Calu3 (cell line): ENCODE measurements around the gene MAML3. TPM values are rescaled to one million over a fixed set of nuclear protein-coding genes. Genes with fewer than 3 reads are reported as not detected.

Source experiments
- BruUV-seq: library from RNA; stranded (reverse); fragments of 400-500 nt; replicated peaks from 2 replicates; lab custom pipeline; 2021; lab: Mats Ljungman, UMichigan
- CTCF ChIA-PET: fragments of 300-600 bp; sonication (Branson Sonifier 250); formaldehyde crosslinking; loops from one replicate; lab custom pipeline; 2022; ENCODE audit warnings: antibody characterized with exemption; lab: Charles Lee
- DNase-seq: peaks from one replicate; pipeline ENCODE4 v3.0.0; 2022
- H3K27ac Mint-ChIP-seq: one replicate; pipeline ENCODE4 v1.8.0; 2022; ENCODE audit warnings: mixed read lengths; ENCODE audit not compliant: unreplicated experiment
- H3K27me3 Mint-ChIP-seq: one replicate; pipeline ENCODE4 v1.8.0; 2022; ENCODE audit warnings: mixed read lengths; ENCODE audit not compliant: unreplicated experiment
- H3K36me3 Mint-ChIP-seq: one replicate; pipeline ENCODE4 v1.8.0; 2022; ENCODE audit warnings: mild to moderate bottlenecking, moderate library complexity, mixed read lengths; ENCODE audit not compliant: insufficient read depth, unreplicated experiment
- H3K4me1 Mint-ChIP-seq: one replicate; pipeline ENCODE4 v1.8.0; 2022; ENCODE audit warnings: mild to moderate bottlenecking, low read depth, mixed read lengths; ENCODE audit not compliant: unreplicated experiment
- H3K4me3 Mint-ChIP-seq: one replicate; pipeline ENCODE4 v1.8.0; 2022; ENCODE audit warnings: mild to moderate bottlenecking, low read depth, moderate library complexity, mixed read lengths; ENCODE audit not compliant: unreplicated experiment
- H3K9me3 Mint-ChIP-seq: one replicate; pipeline ENCODE4 v1.8.0; 2022; ENCODE audit warnings: low read depth, mixed read lengths; ENCODE audit not compliant: unreplicated experiment
- CTCF ChIP-seq: fragments of 200-600 bp; IDR thresholded peaks from one replicate; pipeline ENCODE4 v1.8.0; 2022; ENCODE audit warnings: antibody characterized with exemption; ENCODE audit not compliant: unreplicated experiment
- intact Hi-C: fragments of 100-400 bp; cut with micrococcal nuclease; formaldehyde crosslinking; loops from one replicate; pipeline ENCODE4 v1.10.0; 2022; ENCODE audit not compliant: unreplicated experiment
- total RNA-seq: library from RNA; stranded (reverse); gene quantifications from 2 replicates; pipeline ENCODE4 v1.2.3, GENCODE V29; 2022

The MAML3 gene
- total RNA-seq, 1 experiment from 2014 or later, result 4.0 TPM

DNA sequence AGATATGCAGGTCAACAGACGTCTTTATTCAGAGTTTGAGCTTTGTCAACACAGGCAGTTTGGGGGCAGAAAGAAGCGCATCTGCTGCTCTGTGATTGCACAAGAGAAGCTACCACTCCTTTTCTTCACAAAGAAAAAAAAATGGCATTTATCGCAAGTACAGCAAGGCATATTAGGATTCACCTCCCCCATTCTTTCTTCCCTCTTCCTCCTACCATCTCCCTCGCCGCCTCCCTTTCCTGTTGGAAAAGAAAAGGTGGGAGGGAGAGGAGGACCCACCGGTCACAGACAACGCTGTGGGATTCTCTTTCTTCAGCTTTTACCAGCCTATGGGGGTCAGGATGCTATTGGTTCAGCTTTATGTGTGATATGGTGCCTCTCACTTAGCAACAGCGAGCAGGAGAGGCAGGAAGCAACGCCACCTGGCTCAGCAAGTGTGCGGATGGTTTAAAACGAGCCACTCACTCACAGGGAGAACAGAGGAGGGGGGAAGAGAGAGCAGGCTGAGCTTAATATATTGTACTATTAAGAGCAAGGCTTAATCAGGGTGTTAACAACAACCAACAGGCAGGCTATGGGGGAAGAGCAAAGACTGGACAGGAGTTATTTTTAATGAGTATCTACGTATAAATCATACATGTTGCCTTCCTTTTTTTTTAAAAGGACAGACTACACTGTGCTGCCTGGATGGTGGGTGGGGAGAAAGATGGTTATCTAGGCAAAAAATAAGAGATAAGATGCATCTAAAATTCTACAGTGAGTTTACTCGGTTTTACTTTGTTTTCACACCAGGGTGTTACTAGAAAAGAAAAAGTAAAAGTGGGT is 104.7 kb downstream of the MAML3 start:
- CTCF ChIA-PET, result interaction anchor here (1.2 to 1.5 kb wide), 5 partner anchors 12 to 104 kb away, joined by 5 to 9 read pairs (median 7); partner anchors contain the start of gene MAML3
- Mint-ChIP-seq H3K27me3 (no peaks in the 10 kb centered on the region), H3K9me3 (no peaks in the 10 kb centered on the region), H3K36me3 (no peaks in the 10 kb centered on the region), H3K4me1 (peaks cover 35% of the 10 kb centered on the region), H3K27ac (peak overlapping the region; percentile 78), H3K4me3 (peak overlapping the region; percentile 65)
- intact Hi-C loops, result loop anchor here (2.0 kb wide), 1 partner anchor 102 kb away; no protein-coding TSS in a partner anchor
- peak; percentile 26 for DNase-seq
- no peak for TF ChIP-seq CTCF
- no TSS peak for BruUV-seq

- no peak for DNase-seq
- H3K27ac Mint-ChIP-seq, result peak overlapping the region; percentile 78
- intact Hi-C loops, result loop anchor here (2.0 kb wide), 1 partner anchor 102 kb away; no protein-coding TSS in a partner anchor
- CTCF ChIA-PET, result interaction anchor here (1.2 to 1.5 kb wide), 3 partner anchors 28 to 102 kb away, joined by 5 to 9 read pairs (median 6); no protein-coding TSS in a partner anchor
- TF ChIP-seq CTCF, result no peak
- no peaks in the 10 kb centered on the region for H3K27me3 Mint-ChIP-seq
- H3K9me3 Mint-ChIP-seq, result no peaks in the 10 kb centered on the region
- H3K36me3 Mint-ChIP-seq, result no peaks in the 10 kb centered on the region
- H3K4me3 Mint-ChIP-seq, result peak overlapping the region; percentile 65
- H3K4me1 Mint-ChIP-seq, result peaks cover 35% of the 10 kb centered on the region
- BruUV-seq, result no TSS peak
These were observed 105.5 kb downstream of the MAML3 start for GRCh38 chr4:140048419-140048995.

GRCh38 chr4:140047786-140048185 is 106.2 kb downstream of the MAML3 start:
- BruUV-seq, result no TSS peak
- intact Hi-C loops, result loop anchor here (2.0 kb wide), 1 partner anchor 103 kb away; no protein-coding TSS in a partner anchor
- H3K27ac Mint-ChIP-seq, result no peak overlapping the region
- no peak for TF ChIP-seq CTCF
- peaks cover 35% of the 10 kb centered on the region for H3K4me1 Mint-ChIP-seq
- H3K36me3 Mint-ChIP-seq, result no peaks in the 10 kb centered on the region
- CTCF ChIA-PET, result no interaction called here
- no peak for DNase-seq
- no peaks in the 10 kb centered on the region for H3K9me3 Mint-ChIP-seq
- no peaks in the 10 kb centered on the region for H3K27me3 Mint-ChIP-seq
- no peak overlapping the region for H3K4me3 Mint-ChIP-seq

DNA sequence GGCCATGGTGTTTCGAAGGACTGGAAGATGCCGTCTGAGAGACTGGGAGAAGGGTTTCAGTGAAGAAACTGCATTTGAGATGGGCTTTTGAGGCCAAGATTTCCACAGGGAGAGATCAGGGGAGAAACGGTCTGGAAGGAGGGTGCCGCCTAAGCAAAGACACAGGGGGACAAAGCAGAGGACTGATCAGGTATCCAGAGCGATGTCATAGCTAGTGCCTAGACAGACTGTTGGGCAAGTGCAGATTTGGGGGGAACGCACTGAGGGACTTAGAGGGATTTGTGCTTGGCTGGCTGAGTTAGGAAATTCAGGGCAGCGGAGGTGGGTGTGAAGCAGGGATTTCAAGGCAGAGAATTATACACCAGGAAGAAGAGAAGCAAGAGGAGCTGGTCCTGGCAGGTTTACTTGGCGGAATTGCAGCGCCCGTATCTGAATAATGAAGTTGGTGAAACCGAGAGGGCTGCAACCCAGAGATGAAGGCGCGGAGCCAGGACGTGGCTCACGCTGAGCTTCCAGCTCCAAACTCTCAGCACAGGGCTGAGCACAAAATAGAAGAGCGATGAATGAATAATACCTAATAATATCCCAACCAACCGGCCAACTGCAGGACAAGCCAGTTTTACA is 106.9 kb downstream of the MAML3 start:
- DNase-seq, result no peak
- Mint-ChIP-seq H3K4me3 (peak overlapping the region; percentile 8), H3K27ac (no peak overlapping the region), H3K27me3 (no peaks in the 10 kb centered on the region), H3K36me3 (no peaks in the 10 kb centered on the region), H3K9me3 (no peaks in the 10 kb centered on the region), H3K4me1 (peaks cover 35% of the 10 kb centered on the region)
- CTCF ChIA-PET, result no interaction called here
- no peak for TF ChIP-seq CTCF
- intact Hi-C loops, result no loop called here
- no TSS peak for BruUV-seq
